CD1c-positive myeloid dendritic cell (primary cell): Measurements from ENCODE around the gene NEK8.
A peak's percentile ranks its signal among the peaks of the same experiment; 100 is the strongest.

Experiments
- DNase-seq: peaks from one replicate; pipeline ENCODE4 v3.0.0-alpha.2; 2016; ENCODE audit errors: extremely low spot score

Gene NEK8

GRCh38 chr17:28728364-28729200 is at the start of gene NEK8:
Gene NEK8, plus strand, starts transcription at chr17:28728788. Its CDS starts 26 bp downstream, at chr17:28728814.
- peak; percentile 99 for DNase-seq

- DNase-seq: no peak
Observed at GRCh38 chr17:28682655-28683054, 45.9 kb upstream of the NEK8 start.

GRCh38 chr17:28684963-28685362 is 43.6 kb upstream of the NEK8 start:
- no peak for DNase-seq

DNA sequence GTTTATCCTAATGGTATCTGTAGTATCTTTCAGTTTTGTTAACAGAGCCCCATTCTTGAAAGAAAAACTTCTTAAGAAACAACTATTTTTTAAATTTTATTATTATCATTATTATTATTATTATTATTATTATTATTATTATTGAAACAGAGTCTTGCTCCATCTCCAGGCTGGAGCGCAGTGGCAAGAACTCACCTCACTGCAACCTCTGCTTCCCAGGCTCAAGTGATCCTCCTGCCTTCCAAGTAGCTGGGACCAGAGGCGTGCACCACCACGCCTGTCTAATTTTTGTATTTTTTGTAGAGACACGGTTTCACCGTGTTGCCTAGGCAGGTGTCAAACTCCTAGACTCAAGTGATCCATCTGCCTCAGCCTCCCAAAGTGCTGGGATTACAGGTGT is 43.2 kb upstream of the NEK8 start:
- DNase-seq: no peak

GRCh38 chr17:28686296-28686695 is 42.3 kb upstream of the NEK8 start:
- no peak for DNase-seq

GRCh38 chr17:28688481-28688880 is 40.1 kb upstream of the NEK8 start:
- DNase-seq: no peak

DNA sequence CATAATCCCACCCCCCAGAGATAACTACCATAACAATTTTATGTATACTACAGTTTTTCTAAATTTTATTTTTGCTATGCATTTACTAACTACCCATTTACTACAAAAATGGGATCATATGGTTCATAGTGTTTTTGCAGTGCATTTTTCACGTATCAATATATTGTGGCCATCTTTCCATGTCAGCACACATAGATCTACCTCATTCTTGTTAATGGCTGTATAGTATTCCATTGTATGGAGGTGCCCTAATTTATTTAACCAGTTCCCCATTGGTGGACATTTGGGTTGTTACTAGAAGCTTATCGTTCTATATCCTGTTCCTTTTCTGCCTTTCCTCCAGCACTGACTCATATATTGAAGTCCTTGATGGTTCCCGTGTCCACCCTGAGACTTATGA is 39.6 kb upstream of the NEK8 start:
- no peak for DNase-seq

GRCh38 chr17:28693869-28694268 is 34.7 kb upstream of the NEK8 start:
- DNase-seq: no peak

DNA sequence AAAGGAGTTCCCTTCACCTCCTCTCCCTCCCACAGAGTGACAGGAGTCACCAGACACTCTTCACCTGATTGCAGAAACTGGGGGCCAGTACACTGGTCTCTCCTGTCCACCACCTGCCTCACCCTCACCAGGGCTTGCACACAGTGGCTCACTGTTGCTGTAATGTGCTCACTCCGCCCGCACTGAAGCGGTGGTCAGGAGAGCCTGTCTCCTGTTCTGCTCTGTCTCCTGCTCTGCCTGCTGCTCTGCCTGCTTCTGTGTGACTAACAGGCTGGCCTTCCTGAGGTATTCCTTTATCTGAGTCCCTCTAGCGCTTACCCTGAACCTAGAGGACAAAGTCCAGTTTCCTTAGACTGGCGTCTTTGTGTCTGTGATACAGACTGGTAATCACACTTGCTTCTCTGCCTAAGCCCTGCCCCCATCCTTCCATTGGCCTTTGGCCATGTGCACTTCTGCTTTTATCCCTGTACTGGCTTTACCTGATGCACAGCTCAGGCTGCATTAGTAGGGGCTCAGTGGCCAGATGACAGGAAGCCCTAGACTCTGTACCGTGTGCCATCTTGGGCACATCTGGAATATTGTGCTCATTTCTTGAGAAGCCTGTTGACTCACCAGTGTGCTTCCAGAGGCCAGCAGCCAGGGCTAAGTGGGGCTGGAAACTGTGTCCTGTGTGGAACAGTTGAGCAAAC is 30.2 kb upstream of the NEK8 start:
- no peak for DNase-seq

- DNase-seq: no peak
Observed at GRCh38 chr17:28700278-28700677, 28.3 kb upstream of the NEK8 start.

DNA sequence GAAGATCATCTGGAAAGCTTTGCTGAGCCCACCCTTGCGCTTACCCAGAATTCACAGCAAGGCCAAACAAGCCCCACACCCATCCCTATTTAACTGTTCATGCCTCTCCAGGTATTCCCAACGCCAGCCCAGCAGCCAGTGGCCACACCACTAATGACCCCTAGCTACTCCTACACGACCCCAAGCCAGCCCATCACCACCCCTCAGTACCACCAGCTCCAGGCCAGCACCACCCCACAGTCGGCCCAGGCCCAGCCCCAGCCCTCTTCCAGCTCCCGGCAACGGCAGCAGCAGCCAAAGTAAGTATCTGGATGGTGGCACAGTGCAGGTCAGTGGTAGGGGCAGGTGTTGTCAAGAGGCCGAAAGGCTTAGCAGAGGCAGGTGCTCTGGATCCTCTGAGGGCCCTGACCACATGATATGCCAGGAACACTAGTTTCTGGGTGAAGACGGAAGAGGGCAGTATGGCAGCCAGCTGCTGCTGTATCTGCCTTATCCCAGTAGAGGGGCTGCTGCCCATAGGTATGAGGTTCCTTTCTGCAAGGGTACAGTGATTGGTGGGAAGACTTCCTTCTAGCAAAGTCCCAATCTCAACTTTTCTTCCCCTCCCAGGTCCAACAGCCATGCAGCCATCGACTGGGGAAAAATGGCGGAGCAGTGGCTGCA is 27.6 kb upstream of the NEK8 start:
- DNase-seq: no peak

DNA sequence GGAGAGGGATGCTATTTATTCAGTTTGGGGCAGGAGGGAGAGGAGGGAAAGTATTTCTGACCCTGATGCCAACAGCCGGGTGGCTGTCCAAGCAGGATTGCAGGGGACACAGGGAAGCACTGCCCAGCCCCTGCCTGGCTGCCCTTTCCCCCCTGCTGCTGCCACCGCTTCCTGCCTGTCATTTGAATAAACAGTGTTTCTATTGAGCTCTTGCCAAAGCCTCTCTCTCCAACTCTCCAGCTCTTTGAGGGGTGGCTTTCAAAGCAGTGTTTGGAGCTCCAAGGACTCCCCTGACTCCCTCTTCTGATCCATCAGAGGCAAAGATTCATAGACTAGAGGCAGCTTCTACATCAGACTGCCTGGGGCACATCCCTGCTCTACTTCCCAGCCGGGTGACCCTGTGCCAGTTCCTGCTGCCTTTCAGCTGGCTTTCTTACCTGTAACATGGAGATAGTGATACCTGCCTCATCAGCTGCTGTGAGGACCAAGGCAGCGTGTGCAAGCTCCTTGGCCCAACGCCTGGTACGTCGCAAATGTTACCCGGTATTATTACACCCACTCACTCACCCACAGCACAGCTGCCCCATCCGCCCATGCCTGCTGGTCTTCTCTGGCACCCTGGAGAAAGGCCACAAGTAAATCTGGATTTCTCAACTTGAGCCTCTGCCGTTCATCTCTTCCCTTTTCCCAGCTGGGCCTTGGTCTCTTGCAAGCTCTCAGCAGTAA is 26.4 kb upstream of the NEK8 start:
- DNase-seq: no peak

DNA sequence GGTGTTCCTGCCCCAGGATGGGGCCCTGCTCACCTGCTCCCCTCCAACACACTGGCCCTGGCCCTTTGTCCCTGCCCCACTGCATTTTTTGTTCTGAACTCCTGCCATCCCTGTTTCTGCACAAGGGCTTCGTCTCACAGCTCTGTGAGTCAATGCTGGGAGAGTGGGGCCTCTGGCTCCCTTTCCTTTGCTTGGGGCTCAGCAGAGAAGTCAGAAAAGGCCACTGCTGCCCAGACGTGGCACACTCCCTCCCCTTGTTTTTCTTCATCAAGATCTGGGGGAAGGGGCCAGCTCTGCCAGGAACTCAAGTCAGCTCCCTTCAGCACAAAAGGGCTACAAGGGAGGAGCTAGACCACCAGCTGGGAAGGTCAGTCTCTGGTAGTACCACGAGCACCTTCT is 25.8 kb upstream of the NEK8 start:
- no peak for DNase-seq

DNA sequence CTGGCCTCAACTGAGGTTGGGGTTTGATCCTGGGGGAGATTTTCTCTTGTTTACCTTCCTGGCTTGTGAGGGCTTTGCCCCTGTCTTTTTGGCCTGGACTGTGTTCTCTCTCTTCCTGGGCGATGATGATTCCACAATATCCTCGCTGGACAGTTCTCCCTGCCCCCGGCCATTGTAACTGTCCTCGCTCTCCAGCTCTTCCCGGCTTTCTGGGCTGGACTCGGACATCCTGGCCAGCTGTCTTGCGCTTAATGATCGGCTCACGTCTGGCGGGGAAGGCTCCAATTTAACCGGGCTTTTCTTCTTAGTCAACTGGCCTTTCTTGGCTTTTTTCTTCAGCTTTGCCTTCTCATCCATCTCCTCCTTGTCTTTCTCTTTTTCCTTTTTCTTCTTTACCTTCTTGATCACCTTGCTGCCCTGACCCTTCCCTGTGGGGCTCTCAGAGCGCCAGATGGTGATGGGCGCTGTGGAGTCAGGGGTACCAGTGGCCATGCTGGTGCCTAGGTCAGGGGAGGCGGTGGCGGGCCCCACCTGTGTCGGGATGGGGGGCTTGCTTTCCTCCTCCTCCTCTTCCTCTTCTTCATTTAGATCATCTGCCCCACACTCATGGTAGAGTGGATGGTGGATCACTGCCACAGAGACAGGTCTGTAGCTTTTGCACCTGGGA is 24.9 kb upstream of the NEK8 start:
- no peak for DNase-seq

- no peak for DNase-seq
Observed at GRCh38 chr17:28704219-28704858, 24.2 kb upstream of the NEK8 start.

- DNase-seq: no peak
Observed at GRCh38 chr17:28705074-28705659, 23.4 kb upstream of the NEK8 start.

GRCh38 chr17:28705728-28706334 is 22.8 kb upstream of the NEK8 start:
- no peak for DNase-seq

- DNase-seq: no peak
Observed at GRCh38 chr17:28706471-28707338, 21.9 kb upstream of the NEK8 start.

GRCh38 chr17:28707339-28707720 is 21.3 kb upstream of the NEK8 start:
- DNase-seq: no peak
